OCI-LY3 (cell line): ENCODE measurements around the gene FAM13A.
A peak's percentile ranks its signal among the peaks of the same experiment; 100 is the strongest.

Experiments used
- H2AFZ ChIP-seq: fragments of 200-600, 300-600 bp; shearing (Covaris generic); 2 replicates; pipeline ENCODE4 v1.6.0; 2014; ENCODE audit warnings: antibody characterized with exemption, low read depth, low read length
- H3K27ac ChIP-seq: fragments of 200-600, 300-600 bp; sonication (generic); 2 replicates; pipeline ENCODE4 v1.5.1; 2014; ENCODE audit warnings: mild to moderate bottlenecking, low read length, moderate library complexity, mixed read lengths
- H3K27me3 ChIP-seq: fragments of 200-600, 300-600 bp; sonication (generic); 2 replicates; pipeline ENCODE4 v1.6.1; 2014; ENCODE audit warnings: low read depth, low read length, mixed read lengths
- H3K36me3 ChIP-seq: fragments of 200-600, 300-600 bp; sonication (generic); replicated peaks from 2 replicates; pipeline ENCODE3; 2014; ENCODE audit warnings: low read depth, low read length, mixed read lengths
- H3K4me1 ChIP-seq: fragments of 300-600, 200-600 bp; sonication (generic); 2 replicates; pipeline ENCODE4 v1.6.1; 2014; ENCODE audit warnings: low read length, mixed read lengths
- H3K4me2 ChIP-seq: fragments of 200-600, 300-600 bp; sonication (generic); 2 replicates; pipeline ENCODE4 v1.6.1; 2014; ENCODE audit warnings: low read length, mixed read lengths
- H3K4me3 ChIP-seq: fragments of 300-600, 200-600 bp; sonication (generic); 2 replicates; pipeline ENCODE4 v1.5.1; 2014; ENCODE audit warnings: antibody characterized with exemption, mild to moderate bottlenecking, low read length, moderate library complexity
- H3K79me2 ChIP-seq: fragments of 300-600, 200-600 bp; shearing (Covaris generic); 2 replicates; pipeline ENCODE4 v1.6.1; 2014; ENCODE audit warnings: mild to moderate bottlenecking, low read length, mixed read lengths
- H3K9ac ChIP-seq: fragments of 300-600, 200-600 bp; shearing (Covaris generic); 2 replicates; pipeline ENCODE4 v1.6.0; 2014; ENCODE audit warnings: mild to moderate bottlenecking, low read length, moderate library complexity
- H3K9me3 ChIP-seq: fragments of 200-600, 300-600 bp; shearing (Covaris generic); 2 replicates; pipeline ENCODE4 v1.6.1; 2014; ENCODE audit warnings: low read length, mixed read lengths; ENCODE audit not compliant: insufficient read depth
- H4K20me1 ChIP-seq: fragments of 200-600, 300-600 bp; sonication (generic); 2 replicates; pipeline ENCODE4 v1.6.1; 2016; ENCODE audit warnings: low read length, mixed read lengths; ENCODE audit not compliant: insufficient read depth
- EZH2phosphoT487 ChIP-seq: fragments of 200-600 bp; shearing (Covaris generic); IDR thresholded peaks from 2 replicates; pipeline ENCODE4 v1.6.1; 2018; ENCODE audit warnings: antibody characterized with exemption, mixed run types, low read depth
- TF ChIP-seq, protein P1 (sequence below): fragments of 200-600, 300-600 bp; sonication (generic); IDR thresholded peaks from 2 replicates; pipeline ENCODE4 v1.5.1; 2014; ENCODE audit warnings: antibody characterized with exemption, low read length, low read depth

Gene FAM13A

DNA sequence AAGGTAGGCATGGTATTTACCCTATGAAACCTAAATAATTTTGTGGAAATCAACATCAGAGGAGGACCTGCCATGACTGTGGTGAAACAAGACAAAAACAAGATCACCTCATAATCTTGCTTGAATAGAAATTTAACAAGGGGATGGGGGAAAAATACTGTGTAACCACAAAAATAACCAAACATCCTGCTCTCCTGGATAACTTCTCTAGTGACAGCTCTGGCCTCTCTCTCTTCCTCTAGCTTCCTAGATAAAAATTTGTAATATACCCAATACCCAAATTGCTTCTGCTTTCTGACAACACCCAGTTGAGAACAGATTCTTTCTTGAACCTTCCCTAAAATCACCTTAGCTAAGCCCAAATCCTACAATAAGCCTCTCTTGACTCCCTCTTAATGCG is 42.5 kb upstream of the FAM13A start:
- H3K79me2 ChIP-seq, result no peaks in the 10 kb centered on the region
- peaks cover 11% of the 10 kb centered on the region for H3K36me3 ChIP-seq
- no peak overlapping the region for H3K9ac ChIP-seq
- H2AFZ ChIP-seq, result no peak overlapping the region
- TF ChIP-seq, protein P1, sequence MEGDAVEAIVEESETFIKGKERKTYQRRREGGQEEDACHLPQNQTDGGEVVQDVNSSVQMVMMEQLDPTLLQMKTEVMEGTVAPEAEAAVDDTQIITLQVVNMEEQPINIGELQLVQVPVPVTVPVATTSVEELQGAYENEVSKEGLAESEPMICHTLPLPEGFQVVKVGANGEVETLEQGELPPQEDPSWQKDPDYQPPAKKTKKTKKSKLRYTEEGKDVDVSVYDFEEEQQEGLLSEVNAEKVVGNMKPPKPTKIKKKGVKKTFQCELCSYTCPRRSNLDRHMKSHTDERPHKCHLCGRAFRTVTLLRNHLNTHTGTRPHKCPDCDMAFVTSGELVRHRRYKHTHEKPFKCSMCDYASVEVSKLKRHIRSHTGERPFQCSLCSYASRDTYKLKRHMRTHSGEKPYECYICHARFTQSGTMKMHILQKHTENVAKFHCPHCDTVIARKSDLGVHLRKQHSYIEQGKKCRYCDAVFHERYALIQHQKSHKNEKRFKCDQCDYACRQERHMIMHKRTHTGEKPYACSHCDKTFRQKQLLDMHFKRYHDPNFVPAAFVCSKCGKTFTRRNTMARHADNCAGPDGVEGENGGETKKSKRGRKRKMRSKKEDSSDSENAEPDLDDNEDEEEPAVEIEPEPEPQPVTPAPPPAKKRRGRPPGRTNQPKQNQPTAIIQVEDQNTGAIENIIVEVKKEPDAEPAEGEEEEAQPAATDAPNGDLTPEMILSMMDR, result no peak
- TF ChIP-seq EZH2phosphoT487, result no peak
- no peaks in the 10 kb centered on the region for H4K20me1 ChIP-seq
- peak overlapping the region; percentile 96; the same call in 1 of the 2 replicates for H3K27ac ChIP-seq
- H3K4me1 ChIP-seq, result peaks cover 29% of the 10 kb centered on the region
- no peak overlapping the region for H3K4me2 ChIP-seq
- no peaks in the 10 kb centered on the region for H3K27me3 ChIP-seq
- H3K4me3 ChIP-seq, result no peak overlapping the region
- H3K9me3 ChIP-seq, result peaks cover 3% of the 10 kb centered on the region

DNA sequence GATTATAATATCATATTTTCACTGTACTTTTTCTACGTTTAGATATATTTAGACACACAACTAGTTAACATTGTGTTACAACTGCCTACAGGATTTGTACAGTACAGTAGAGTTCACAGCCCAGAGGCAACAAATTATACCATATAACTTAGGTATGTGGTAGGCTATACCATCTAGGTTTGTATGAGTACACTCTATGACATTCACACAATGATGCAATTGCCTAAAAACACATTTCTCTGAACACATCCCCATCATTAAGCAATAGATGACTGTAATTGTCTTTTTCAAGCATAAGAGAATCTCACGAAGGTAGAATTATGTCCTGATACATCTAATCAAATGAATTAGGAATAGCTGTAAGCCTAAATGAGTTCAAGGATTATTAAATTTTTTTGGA is 42.0 kb upstream of the FAM13A start:
- Histone ChIP-seq H3K9ac (no peak overlapping the region), H3K4me3 (no peak overlapping the region), H3K27ac (no peak overlapping the region), H2AFZ (no peak overlapping the region), H3K36me3 (peaks cover 11% of the 10 kb centered on the region), H3K4me2 (no peak overlapping the region), H4K20me1 (no peaks in the 10 kb centered on the region), H3K27me3 (no peaks in the 10 kb centered on the region), H3K9me3 (peaks cover 3% of the 10 kb centered on the region), H3K79me2 (no peaks in the 10 kb centered on the region), H3K4me1 (peaks cover 29% of the 10 kb centered on the region)
- TF ChIP-seq, protein P1, result no peak
- no peak for TF ChIP-seq EZH2phosphoT487

DNA sequence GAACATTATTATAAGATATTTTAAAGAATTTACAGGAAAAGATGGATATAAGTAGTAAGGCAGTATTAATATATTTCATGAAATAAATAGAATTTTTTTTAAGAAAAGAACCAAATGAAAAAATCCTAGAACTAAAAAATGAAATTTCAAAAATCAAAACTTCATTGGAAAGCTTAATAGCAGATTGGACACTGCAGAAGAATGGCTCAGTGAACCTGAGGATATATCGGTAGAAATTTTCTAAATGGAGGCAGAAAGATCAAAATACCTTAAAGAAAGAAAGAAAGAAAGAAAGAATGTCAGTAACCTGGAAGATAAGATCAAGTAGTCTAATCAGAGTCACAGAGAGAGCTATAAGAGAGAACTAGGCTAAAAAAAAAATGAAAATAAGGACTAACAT is 21.3 kb upstream of the FAM13A start:
- Histone ChIP-seq H3K79me2 (no peaks in the 10 kb centered on the region), H3K36me3 (peaks cover 51% of the 10 kb centered on the region), H3K4me3 (no peak overlapping the region), H3K27me3 (no peaks in the 10 kb centered on the region), H2AFZ (no peak overlapping the region), H3K4me2 (no peak overlapping the region), H4K20me1 (no peaks in the 10 kb centered on the region), H3K9me3 (peaks cover 48% of the 10 kb centered on the region), H3K27ac (peak overlapping the region; percentile 81), H3K4me1 (peaks cover 46% of the 10 kb centered on the region), H3K9ac (no peak overlapping the region)
- no peak for TF ChIP-seq EZH2phosphoT487
- TF ChIP-seq, protein P1, result no peak

DNA sequence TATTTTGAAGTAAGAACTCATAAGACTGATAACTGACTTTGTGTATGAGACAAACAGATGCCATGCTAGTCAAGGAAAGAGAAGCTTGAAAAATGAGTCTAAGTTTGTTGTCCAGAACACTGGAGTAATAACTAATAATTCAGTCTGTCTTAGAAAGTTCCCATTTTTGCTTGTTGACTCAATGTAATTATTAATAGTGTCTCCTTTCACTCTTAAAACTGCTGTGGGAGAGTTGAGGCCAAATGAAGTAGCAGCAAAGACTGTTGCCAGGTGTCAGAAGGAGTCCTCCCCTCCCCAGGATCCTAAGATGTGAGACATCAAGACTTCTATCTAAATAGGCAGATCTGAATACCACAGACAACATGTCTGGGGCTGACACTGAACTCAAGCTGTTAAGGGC is 20.8 kb upstream of the FAM13A start:
- Histone ChIP-seq H3K36me3 (peaks cover 48% of the 10 kb centered on the region), H3K4me2 (no peak overlapping the region), H3K27me3 (no peaks in the 10 kb centered on the region), H3K4me1 (peaks cover 46% of the 10 kb centered on the region), H3K27ac (peak overlapping the region; percentile 81), H4K20me1 (no peaks in the 10 kb centered on the region), H3K4me3 (no peak overlapping the region), H2AFZ (no peak overlapping the region), H3K9ac (no peak overlapping the region), H3K79me2 (no peaks in the 10 kb centered on the region), H3K9me3 (peaks cover 48% of the 10 kb centered on the region)
- no peak for TF ChIP-seq EZH2phosphoT487
- TF ChIP-seq, protein P1, result no peak
